HG02588 (cell line): Measurements from ENCODE around the gene BTBD6.
A peak's percentile ranks its signal among the peaks of the same experiment; 100 is the strongest.

Source experiments
- ATAC-seq: cut with Tn5 transposase; IDR thresholded peaks from one replicate; pipeline ENCODE4 v1.9.1; 2021; ENCODE audit warnings: mild to moderate bottlenecking, moderate library complexity; ENCODE audit not compliant: unreplicated experiment

Gene BTBD6

GRCh38 chr14:105248368-105249181 lies at the start of gene BTBD6:
BTBD6 (plus strand) TSS chr14:105248533; CDS start chr14:105248712, 179 bp downstream.
- peak; percentile 74 for ATAC-seq

GRCh38 chr14:105198588-105198987 lies 49.7 kb upstream of the BTBD6 start:
- ATAC-seq = no peak

- ATAC-seq = no peak
These were observed 49.2 kb upstream of the BTBD6 start for GRCh38 chr14:105199093-105199492.

- ATAC-seq = no peak
These were observed 48.3 kb upstream of the BTBD6 start for GRCh38 chr14:105200074-105200473.

- ATAC-seq = no peak
These were observed 47.7 kb upstream of the BTBD6 start for GRCh38 chr14:105200641-105201040.

GRCh38 chr14:105201156-105201924 lies 47.0 kb upstream of the BTBD6 start:
- no peak for ATAC-seq

GRCh38 chr14:105201925-105202513 lies 46.3 kb upstream of the BTBD6 start:
- no peak for ATAC-seq

- no peak for ATAC-seq
These were observed 45.2 kb upstream of the BTBD6 start for GRCh38 chr14:105203057-105203531.

GRCh38 chr14:105203701-105204100 lies 44.6 kb upstream of the BTBD6 start:
- no peak for ATAC-seq

- ATAC-seq = no peak
These were observed 44.0 kb upstream of the BTBD6 start for GRCh38 chr14:105204206-105204930.

GRCh38 chr14:105204931-105205672 lies 43.2 kb upstream of the BTBD6 start:
- no peak for ATAC-seq

- no peak for ATAC-seq
These were observed 42.6 kb upstream of the BTBD6 start for GRCh38 chr14:105205673-105206208.

- ATAC-seq = no peak
These were observed 41.5 kb upstream of the BTBD6 start for GRCh38 chr14:105206873-105207272.

GRCh38 chr14:105207460-105207901 lies 40.9 kb upstream of the BTBD6 start:
- ATAC-seq = no peak

GRCh38 chr14:105207996-105208737 lies 40.2 kb upstream of the BTBD6 start:
- no peak for ATAC-seq

GRCh38 chr14:105208738-105209075 lies 39.6 kb upstream of the BTBD6 start:
- ATAC-seq = no peak

GRCh38 chr14:105209091-105209490 lies 39.2 kb upstream of the BTBD6 start:
- ATAC-seq = no peak

GRCh38 chr14:105209646-105210045 lies 38.7 kb upstream of the BTBD6 start:
- no peak for ATAC-seq
